Calu3 (cell line): Measurements from ENCODE around the gene PLEKHJ1. TPM values are rescaled to one million over a fixed set of nuclear protein-coding genes. Genes with fewer than 3 reads are reported as not detected.

Source experiments
- BruUV-seq: library from RNA; stranded (reverse); fragments of 400-500 nt; replicated peaks from 2 replicates; lab custom pipeline; 2021; lab: Mats Ljungman, UMichigan
- CTCF ChIA-PET: fragments of 300-600 bp; sonication (Branson Sonifier 250); formaldehyde crosslinking; loops from one replicate; lab custom pipeline; 2022; ENCODE audit warnings: antibody characterized with exemption; lab: Charles Lee
- DNase-seq: peaks from one replicate; pipeline ENCODE4 v3.0.0; 2022
- H3K27ac Mint-ChIP-seq: one replicate; pipeline ENCODE4 v1.8.0; 2022; ENCODE audit warnings: mixed read lengths; ENCODE audit not compliant: unreplicated experiment
- H3K27me3 Mint-ChIP-seq: one replicate; pipeline ENCODE4 v1.8.0; 2022; ENCODE audit warnings: mixed read lengths; ENCODE audit not compliant: unreplicated experiment
- H3K36me3 Mint-ChIP-seq: one replicate; pipeline ENCODE4 v1.8.0; 2022; ENCODE audit warnings: mild to moderate bottlenecking, moderate library complexity, mixed read lengths; ENCODE audit not compliant: insufficient read depth, unreplicated experiment
- H3K4me1 Mint-ChIP-seq: one replicate; pipeline ENCODE4 v1.8.0; 2022; ENCODE audit warnings: mild to moderate bottlenecking, low read depth, mixed read lengths; ENCODE audit not compliant: unreplicated experiment
- H3K4me3 Mint-ChIP-seq: one replicate; pipeline ENCODE4 v1.8.0; 2022; ENCODE audit warnings: mild to moderate bottlenecking, low read depth, moderate library complexity, mixed read lengths; ENCODE audit not compliant: unreplicated experiment
- H3K9me3 Mint-ChIP-seq: one replicate; pipeline ENCODE4 v1.8.0; 2022; ENCODE audit warnings: low read depth, mixed read lengths; ENCODE audit not compliant: unreplicated experiment
- CTCF ChIP-seq: fragments of 200-600 bp; IDR thresholded peaks from one replicate; pipeline ENCODE4 v1.8.0; 2022; ENCODE audit warnings: antibody characterized with exemption; ENCODE audit not compliant: unreplicated experiment
- intact Hi-C: fragments of 100-400 bp; cut with micrococcal nuclease; formaldehyde crosslinking; loops from one replicate; pipeline ENCODE4 v1.10.0; 2022; ENCODE audit not compliant: unreplicated experiment
- total RNA-seq: library from RNA; stranded (reverse); gene quantifications from 2 replicates; pipeline ENCODE4 v1.2.3, GENCODE V29; 2022

The PLEKHJ1 gene
- total RNA-seq, 1 experiment from 2014 or later = 38.7 TPM

GRCh38 chr19:2219726-2220125 lies 16.4 kb downstream of the PLEKHJ1 start:
- no TSS peak for BruUV-seq
- H3K27ac Mint-ChIP-seq = no peak overlapping the region
- no peak for TF ChIP-seq CTCF
- no peaks in the 10 kb centered on the region for H3K9me3 Mint-ChIP-seq
- H3K4me1 Mint-ChIP-seq = no peaks in the 10 kb centered on the region
- H3K27me3 Mint-ChIP-seq = no peaks in the 10 kb centered on the region
- intact Hi-C loops = no loop called here
- H3K36me3 Mint-ChIP-seq = peaks cover 38% of the 10 kb centered on the region
- CTCF ChIA-PET = no interaction called here
- no peak for DNase-seq
- no peak overlapping the region for H3K4me3 Mint-ChIP-seq

GRCh38 chr19:2217591-2217990 lies 18.5 kb downstream of the PLEKHJ1 start:
- H3K36me3 Mint-ChIP-seq = peaks cover 41% of the 10 kb centered on the region
- BruUV-seq = no TSS peak
- H3K27me3 Mint-ChIP-seq = no peaks in the 10 kb centered on the region
- no peak overlapping the region for H3K27ac Mint-ChIP-seq
- intact Hi-C loops = no loop called here
- TF ChIP-seq CTCF = no peak
- CTCF ChIA-PET = interaction anchor here (0.6 to 0.9 kb wide), 2 partner anchors 58 to 62 kb away, joined by 4 read pairs; no protein-coding TSS in a partner anchor
- H3K4me1 Mint-ChIP-seq = no peaks in the 10 kb centered on the region
- DNase-seq = no peak
- H3K4me3 Mint-ChIP-seq = no peak overlapping the region
- no peaks in the 10 kb centered on the region for H3K9me3 Mint-ChIP-seq

GRCh38 chr19:2216361-2217225 lies 19.5 kb downstream of the PLEKHJ1 start:
- no peak for DNase-seq
- Mint-ChIP-seq H3K9me3 (no peaks in the 10 kb centered on the region), H3K4me1 (no peaks in the 10 kb centered on the region), H3K27me3 (no peaks in the 10 kb centered on the region), H3K4me3 (no peak overlapping the region), H3K27ac (no peak overlapping the region), H3K36me3 (peaks cover 40% of the 10 kb centered on the region)
- intact Hi-C loops = no loop called here
- CTCF ChIA-PET = interaction anchor here (0.5 kb wide), 1 partner anchor 56 kb away, joined by 3 read pairs; no protein-coding TSS in a partner anchor
- BruUV-seq = no TSS peak
- no peak for TF ChIP-seq CTCF

GRCh38 chr19:2215281-2215751 lies 20.8 kb downstream of the PLEKHJ1 start:
- H3K36me3 Mint-ChIP-seq = peaks cover 44% of the 10 kb centered on the region
- TF ChIP-seq CTCF = no peak
- H3K27ac Mint-ChIP-seq = no peak overlapping the region

More at GRCh38 chr19:2215281-2215751, 20.8 kb downstream of the PLEKHJ1 start:
- no TSS peak for BruUV-seq
- Mint-ChIP-seq H3K9me3 (no peaks in the 10 kb centered on the region), H3K27me3 (no peaks in the 10 kb centered on the region), H3K4me1 (no peaks in the 10 kb centered on the region), H3K4me3 (no peak overlapping the region)
- CTCF ChIA-PET = no interaction called here
- no peak for DNase-seq
- intact Hi-C loops = no loop called here
